ENCODE results near the gene ABL1.

ABL1 gene

DNA sequence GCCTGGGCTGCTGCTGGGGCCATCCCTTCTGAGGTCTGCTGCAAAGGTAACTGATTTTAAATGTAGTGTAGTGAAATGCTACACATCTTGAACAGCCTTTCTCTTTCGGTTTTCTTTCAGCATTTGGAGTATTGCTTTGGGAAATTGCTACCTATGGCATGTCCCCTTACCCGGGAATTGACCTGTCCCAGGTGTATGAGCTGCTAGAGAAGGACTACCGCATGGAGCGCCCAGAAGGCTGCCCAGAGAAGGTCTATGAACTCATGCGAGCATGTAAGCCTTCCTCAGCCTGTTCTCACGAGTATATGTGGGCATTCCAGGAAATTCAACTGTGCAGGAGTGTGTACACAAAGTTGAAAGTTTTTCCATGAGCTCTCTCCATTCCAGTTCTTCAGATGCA lies 43.2 kb downstream of the ABL1 start:
- no peaks in the 10 kb centered on the region for H3K4me1 ChIP-seq (ENCODE audit: control insufficient read depth, insufficient read depth, low read length)
- no peaks in the 10 kb centered on the region for H3K9me3 ChIP-seq (ENCODE audit: control insufficient read depth, insufficient read depth, low read depth, low read length)
- POLR2A ChIA-PET, result no interaction called here
- peaks cover 0 to 80% of the 10 kb centered on the region in 2 experiments; a peak in 2 of 3 replicates for H3K36me3 ChIP-seq (ENCODE audit: control insufficient read depth in 2 of 2, insufficient read depth in 1 of 2, low read length in 2 of 2)
- H3K4me3 ChIP-seq (ENCODE audit: low read depth, low read length), result no peak overlapping the region
- CTCF ChIA-PET, result interaction anchor here (0.6 to 6.0 kb wide), 4 partner anchors 10 to 177 kb away, joined by 3 to 85 read pairs (median 3); no protein-coding TSS in a partner anchor
- TF ChIP-seq YY2 (tag by site-specific recombination; IDR thresholded peaks at IDR 0.05) (no peak), ZNF624 (tag by site-specific recombination; IDR thresholded peaks at IDR 0.05) (no peak), ZNF701 (tag by site-specific recombination; IDR thresholded peaks at IDR 0.05) (no peak), OVOL3 (tag by site-specific recombination; IDR thresholded peaks at IDR 0.05) (no peak), ZNF140 (tag by site-specific recombination; IDR thresholded peaks at IDR 0.05) (no peak), ZNF169 (tag by site-specific recombination; IDR thresholded peaks at IDR 0.05) (no peak), ZNF112 (tag by site-specific recombination; IDR thresholded peaks at IDR 0.05) (no peak), ZNF423 (tag by site-specific recombination; IDR thresholded peaks at IDR 0.05) (no peak), MEIS1 (CRISPR knock-in tag; IDR thresholded peaks at IDR 0.05; ENCODE audit: borderline replicate concordance) (no peak), BCL11A (tag by site-specific recombination; IDR thresholded peaks at IDR 0.05; ENCODE audit: low read depth) (no peak), ZNF544 (tag by site-specific recombination; IDR thresholded peaks at IDR 0.05) (no peak), ZNF768 (tag by site-specific recombination; IDR thresholded peaks at IDR 0.05) (no peak)
- TF ChIP-seq, protein P1, sequence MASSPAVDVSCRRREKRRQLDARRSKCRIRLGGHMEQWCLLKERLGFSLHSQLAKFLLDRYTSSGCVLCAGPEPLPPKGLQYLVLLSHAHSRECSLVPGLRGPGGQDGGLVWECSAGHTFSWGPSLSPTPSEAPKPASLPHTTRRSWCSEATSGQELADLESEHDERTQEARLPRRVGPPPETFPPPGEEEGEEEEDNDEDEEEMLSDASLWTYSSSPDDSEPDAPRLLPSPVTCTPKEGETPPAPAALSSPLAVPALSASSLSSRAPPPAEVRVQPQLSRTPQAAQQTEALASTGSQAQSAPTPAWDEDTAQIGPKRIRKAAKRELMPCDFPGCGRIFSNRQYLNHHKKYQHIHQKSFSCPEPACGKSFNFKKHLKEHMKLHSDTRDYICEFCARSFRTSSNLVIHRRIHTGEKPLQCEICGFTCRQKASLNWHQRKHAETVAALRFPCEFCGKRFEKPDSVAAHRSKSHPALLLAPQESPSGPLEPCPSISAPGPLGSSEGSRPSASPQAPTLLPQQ (tag by site-specific recombination; IDR thresholded peaks at IDR 0.05), result no peak
- TF ChIP-seq, protein P2, sequence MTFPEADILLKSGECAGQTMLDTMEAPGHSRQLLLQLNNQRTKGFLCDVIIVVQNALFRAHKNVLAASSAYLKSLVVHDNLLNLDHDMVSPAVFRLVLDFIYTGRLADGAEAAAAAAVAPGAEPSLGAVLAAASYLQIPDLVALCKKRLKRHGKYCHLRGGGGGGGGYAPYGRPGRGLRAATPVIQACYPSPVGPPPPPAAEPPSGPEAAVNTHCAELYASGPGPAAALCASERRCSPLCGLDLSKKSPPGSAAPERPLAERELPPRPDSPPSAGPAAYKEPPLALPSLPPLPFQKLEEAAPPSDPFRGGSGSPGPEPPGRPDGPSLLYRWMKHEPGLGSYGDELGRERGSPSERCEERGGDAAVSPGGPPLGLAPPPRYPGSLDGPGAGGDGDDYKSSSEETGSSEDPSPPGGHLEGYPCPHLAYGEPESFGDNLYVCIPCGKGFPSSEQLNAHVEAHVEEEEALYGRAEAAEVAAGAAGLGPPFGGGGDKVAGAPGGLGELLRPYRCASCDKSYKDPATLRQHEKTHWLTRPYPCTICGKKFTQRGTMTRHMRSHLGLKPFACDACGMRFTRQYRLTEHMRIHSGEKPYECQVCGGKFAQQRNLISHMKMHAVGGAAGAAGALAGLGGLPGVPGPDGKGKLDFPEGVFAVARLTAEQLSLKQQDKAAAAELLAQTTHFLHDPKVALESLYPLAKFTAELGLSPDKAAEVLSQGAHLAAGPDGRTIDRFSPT (tag by site-specific recombination; IDR thresholded peaks at IDR 0.05), result no peak
- TF ChIP-seq, protein P3, sequence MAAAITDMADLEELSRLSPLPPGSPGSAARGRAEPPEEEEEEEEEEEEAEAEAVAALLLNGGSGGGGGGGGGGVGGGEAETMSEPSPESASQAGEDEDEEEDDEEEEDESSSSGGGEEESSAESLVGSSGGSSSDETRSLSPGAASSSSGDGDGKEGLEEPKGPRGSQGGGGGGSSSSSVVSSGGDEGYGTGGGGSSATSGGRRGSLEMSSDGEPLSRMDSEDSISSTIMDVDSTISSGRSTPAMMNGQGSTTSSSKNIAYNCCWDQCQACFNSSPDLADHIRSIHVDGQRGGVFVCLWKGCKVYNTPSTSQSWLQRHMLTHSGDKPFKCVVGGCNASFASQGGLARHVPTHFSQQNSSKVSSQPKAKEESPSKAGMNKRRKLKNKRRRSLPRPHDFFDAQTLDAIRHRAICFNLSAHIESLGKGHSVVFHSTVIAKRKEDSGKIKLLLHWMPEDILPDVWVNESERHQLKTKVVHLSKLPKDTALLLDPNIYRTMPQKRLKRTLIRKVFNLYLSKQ (tag by site-specific recombination; IDR thresholded peaks at IDR 0.05; ENCODE audit: borderline replicate concordance), result no peak
- TF ChIP-seq, protein P4, sequence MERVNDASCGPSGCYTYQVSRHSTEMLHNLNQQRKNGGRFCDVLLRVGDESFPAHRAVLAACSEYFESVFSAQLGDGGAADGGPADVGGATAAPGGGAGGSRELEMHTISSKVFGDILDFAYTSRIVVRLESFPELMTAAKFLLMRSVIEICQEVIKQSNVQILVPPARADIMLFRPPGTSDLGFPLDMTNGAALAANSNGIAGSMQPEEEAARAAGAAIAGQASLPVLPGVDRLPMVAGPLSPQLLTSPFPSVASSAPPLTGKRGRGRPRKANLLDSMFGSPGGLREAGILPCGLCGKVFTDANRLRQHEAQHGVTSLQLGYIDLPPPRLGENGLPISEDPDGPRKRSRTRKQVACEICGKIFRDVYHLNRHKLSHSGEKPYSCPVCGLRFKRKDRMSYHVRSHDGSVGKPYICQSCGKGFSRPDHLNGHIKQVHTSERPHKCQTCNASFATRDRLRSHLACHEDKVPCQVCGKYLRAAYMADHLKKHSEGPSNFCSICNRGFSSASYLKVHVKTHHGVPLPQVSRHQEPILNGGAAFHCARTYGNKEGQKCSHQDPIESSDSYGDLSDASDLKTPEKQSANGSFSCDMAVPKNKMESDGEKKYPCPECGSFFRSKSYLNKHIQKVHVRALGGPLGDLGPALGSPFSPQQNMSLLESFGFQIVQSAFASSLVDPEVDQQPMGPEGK (tag by site-specific recombination; IDR thresholded peaks at IDR 0.05), result no peak
- H3K27ac ChIP-seq (ENCODE audit: extremely low read depth, low read depth, low read length), result no peak overlapping the region

DNA sequence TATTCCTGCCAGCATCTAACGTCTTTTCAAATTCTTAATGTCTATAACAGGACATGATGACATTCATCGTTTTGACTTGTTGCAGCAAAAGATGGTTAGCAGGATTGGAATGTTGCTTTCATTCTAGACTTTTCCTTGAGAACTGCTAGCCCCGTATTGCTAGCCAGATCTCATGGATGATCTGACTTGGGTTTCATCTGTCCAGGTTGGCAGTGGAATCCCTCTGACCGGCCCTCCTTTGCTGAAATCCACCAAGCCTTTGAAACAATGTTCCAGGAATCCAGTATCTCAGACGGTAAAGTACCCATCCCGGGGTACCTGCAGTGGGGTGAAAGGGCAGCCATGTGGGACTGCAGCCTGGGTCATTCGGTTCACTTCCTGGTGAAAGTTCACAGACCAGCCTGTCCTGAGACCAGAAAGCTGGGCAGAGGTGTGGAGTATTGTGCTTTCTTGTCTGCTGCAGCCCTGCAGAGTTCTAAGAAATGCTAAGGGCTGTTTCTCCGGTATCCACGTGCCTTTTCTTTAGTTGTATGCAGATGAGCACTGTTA lies 44.9 kb downstream of the ABL1 start:
- TF ChIP-seq ZNF510 (tag by site-specific recombination; IDR thresholded peaks at IDR 0.05; ENCODE audit: insufficient replicate concordance), result no peak
- CTCF ChIA-PET, result interaction anchor here (1.5 to 6.0 kb wide), 2 partner anchors 12 to 166 kb away, joined by 5 to 85 read pairs; no protein-coding TSS in a partner anchor
- POLR2A ChIA-PET, result no interaction called here
- H3K36me3 ChIP-seq (ENCODE audit: control insufficient read depth in 2 of 2, insufficient read depth in 1 of 2, low read length in 2 of 2), result peaks cover 0 to 80% of the 10 kb centered on the region in 2 experiments; a peak in 2 of 3 replicates
- no peak overlapping the region for H3K4me3 ChIP-seq (ENCODE audit: low read depth, low read length)
- no peak overlapping the region for H3K27ac ChIP-seq (ENCODE audit: extremely low read depth, low read depth, low read length)
- no peaks in the 10 kb centered on the region for H3K4me1 ChIP-seq (ENCODE audit: control insufficient read depth, insufficient read depth, low read length)
- H3K9me3 ChIP-seq (ENCODE audit: control insufficient read depth, insufficient read depth, low read depth, low read length), result no peaks in the 10 kb centered on the region

Measured in HEK293 (cell line).